ENCODE data around the gene PRRX2.
A peak's percentile ranks its signal among the peaks of the same experiment; 100 is the strongest.

PRRX2 gene

GRCh38 chr9:129679537-129679936, 14.1 kb downstream of the PRRX2 start:
- no peak for DNase-seq (ENCODE audit: low spot score)

DNA sequence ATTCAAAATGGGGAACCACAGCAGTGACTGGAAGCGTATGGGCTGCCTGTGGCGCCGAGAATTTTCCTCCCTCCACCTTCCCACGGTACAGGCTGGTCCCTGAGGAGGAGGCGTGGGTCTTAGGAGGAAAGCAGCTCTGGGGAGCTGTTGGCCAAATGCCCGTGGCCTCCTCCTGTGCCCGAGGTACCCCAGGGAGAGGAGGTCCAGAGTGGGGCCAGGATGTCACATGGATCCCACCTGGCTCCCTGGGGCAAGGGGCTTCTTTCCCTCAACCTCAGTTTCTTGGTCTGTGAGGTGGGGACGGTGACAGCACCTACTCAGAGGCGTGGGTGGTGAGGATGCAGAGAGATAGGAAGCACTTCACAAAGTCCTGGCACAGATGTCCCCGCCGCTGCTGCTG, 16.5 kb downstream of the PRRX2 start:
- no peak for DNase-seq (ENCODE audit: low spot score)

- DNase-seq (ENCODE audit: low spot score) = no peak
These were observed 16.9 kb downstream of the PRRX2 start for GRCh38 chr9:129682381-129682780.

DNA sequence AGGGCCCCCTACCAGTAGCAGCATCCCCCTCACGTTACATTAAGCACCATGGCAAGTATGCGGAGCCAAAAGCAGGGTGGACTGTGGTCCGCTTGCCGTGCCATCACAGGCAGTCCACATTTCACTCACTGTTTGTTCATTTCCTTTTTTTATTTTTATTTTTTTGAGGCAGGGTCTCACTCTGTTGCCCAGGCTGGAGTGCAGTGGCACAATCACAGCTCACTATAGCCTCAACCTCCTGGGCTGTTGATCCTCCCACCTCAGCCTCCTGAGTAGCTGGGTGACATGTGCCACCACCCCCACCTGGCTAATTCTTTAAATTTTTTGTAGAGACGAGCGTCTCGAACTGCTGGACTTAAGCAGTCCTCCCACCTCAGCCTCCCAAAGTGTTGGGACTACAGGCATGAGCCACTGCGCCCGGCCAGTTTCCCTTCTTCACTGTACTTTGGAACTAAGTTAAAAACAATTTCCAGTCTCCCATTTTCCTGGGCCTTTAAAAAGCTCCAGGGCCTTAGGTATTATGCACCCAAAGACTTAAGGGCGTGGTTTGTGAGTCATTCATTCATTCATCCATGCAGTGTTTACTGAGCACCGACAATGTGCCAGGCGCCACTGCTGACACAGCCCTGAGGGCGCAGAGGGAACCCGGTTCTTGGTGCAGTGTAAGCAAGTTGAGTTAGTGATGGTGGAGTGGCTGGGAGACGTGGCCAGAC, 19.9 kb downstream of the PRRX2 start:
- DNase-seq (ENCODE audit: low spot score) = no peak

DNA sequence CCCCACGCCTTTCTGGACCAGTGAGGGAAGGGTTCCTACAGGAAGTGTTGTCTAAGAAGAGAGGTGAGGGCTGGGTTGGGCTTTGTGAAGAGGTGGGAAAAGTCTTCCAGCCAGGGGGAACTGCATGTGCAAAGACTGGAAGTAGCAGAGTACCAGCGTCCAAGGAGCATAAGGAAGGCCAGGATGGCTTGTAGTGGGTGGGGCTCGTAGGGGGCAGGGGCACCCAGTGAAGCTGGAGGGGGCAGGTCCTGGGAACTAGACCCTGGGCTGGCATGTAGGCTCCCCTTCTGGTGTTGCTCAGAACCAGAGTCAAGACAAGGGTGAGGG, 20.4 kb downstream of the PRRX2 start:
- no peak for DNase-seq (ENCODE audit: low spot score)

GRCh38 chr9:129686736-129687135, 21.3 kb downstream of the PRRX2 start:
- no peak for DNase-seq (ENCODE audit: low spot score)

- DNase-seq (ENCODE audit: low spot score) = no peak
These were observed 21.9 kb downstream of the PRRX2 start for GRCh38 chr9:129687391-129687790.

- DNase-seq (ENCODE audit: low spot score) = no peak
These were observed 23.0 kb downstream of the PRRX2 start for GRCh38 chr9:129688285-129689043.

DNA sequence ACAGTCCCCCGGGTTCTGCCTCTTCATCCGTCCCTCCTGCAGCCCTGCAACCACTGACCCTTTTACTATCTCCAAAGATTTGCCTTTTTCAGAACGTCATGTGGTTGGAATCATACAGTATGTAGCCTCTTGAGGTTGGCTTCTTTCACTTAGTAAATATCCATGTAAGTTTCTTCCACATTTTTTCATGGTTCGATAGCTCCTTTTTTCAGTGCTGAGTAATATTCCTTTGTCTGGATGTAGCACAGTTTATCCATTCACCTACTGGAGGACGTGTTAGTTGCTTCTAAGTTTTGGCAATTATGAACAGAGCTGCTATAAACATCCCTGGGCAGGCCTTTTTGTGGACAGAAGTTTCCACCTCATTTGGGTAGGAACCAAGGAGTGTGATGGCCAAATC, 27.1 kb downstream of the PRRX2 start:
- no peak for DNase-seq (ENCODE audit: low spot score)

- no peak for DNase-seq (ENCODE audit: low spot score)
These were observed 28.3 kb downstream of the PRRX2 start for GRCh38 chr9:129693741-129694140.

DNA sequence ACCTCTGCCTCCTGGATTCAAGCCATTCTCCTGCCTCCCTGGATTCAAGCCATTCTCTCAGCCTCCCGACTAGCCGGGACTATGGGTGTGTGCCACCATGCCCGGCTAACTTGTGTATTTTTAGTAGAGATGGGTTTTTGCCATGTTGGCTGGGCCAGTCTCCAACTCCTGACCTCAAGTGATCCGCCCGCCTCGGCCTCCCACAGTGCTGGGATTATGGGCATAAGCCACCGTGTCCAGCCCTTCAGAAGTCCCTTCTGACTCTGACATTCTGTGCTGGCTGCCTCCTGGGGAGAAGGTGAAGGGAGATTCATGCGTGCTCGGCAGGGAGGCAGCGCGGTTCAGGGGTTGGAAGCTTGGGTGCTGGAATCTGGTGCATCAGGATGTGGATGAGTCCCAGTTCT, 28.8 kb downstream of the PRRX2 start:
- no peak for DNase-seq (ENCODE audit: low spot score)

- no peak for DNase-seq (ENCODE audit: low spot score)
These were observed 30.4 kb downstream of the PRRX2 start for GRCh38 chr9:129695870-129696269.

GRCh38 chr9:129696944-129697655, 31.7 kb downstream of the PRRX2 start:
- peak; percentile 73 for DNase-seq (ENCODE audit: low spot score)

DNA sequence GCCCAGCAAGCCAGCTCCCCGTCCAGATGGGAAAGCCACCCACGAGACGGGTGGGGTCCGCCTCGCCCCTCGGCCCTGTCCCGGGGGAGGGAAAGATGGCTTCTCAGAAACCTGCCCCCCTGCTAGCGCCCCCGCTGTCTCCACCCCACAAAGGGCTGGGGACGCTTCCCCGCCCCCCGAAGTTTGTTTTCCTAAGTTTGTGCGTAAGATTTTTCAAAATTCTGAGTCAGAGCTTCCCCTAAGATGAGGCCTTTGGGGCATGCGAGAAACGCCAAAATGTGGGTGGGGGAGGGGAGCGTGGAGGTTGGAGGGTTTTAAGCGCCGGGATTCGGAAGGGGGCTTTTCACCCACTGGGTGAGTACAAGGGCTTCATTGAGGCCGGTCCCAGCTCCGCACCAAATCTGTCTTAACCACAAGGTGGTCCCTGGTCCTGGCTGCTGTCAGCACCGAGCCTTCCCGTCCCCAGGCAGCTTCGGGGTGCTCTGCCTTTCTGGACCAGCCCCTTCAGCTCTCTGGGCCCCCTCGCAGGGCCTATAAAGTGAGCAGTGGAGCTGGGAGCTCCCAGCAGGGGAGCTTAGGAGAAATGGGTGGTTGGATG, 32.3 kb downstream of the PRRX2 start:
- peak; percentile 33 for DNase-seq (ENCODE audit: low spot score)

DNA sequence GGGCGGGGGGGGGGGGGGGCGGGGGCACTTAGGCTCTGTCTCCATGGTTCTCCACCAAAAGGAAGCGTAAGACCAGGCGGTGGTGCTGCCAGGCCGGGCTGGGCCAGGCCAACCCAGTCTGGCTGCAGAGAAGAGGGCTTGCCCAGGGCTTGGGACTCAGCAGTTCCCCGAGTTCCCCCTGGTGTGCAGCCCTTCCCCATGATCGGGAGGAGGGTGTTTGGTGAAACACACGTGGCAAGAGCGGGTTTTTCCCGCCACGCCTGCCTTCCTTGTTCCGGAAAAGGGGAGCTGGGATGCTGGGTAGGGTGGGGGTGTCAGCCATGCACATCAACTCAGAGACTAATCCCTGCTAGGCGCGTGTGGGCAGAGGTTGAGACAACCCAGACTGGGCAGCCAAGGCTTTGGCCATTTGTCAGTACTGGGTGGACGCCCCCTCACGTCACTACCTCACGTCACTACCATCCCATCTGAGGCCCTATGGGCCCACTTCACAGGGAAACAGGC, 32.9 kb downstream of the PRRX2 start:
- DNase-seq (ENCODE audit: low spot score) = no peak

GRCh38 chr9:129701054-129701453, 35.6 kb downstream of the PRRX2 start:
- DNase-seq (ENCODE audit: low spot score) = no peak

GRCh38 chr9:129701549-129701948, 36.1 kb downstream of the PRRX2 start:
- no peak for DNase-seq (ENCODE audit: low spot score)

DNA sequence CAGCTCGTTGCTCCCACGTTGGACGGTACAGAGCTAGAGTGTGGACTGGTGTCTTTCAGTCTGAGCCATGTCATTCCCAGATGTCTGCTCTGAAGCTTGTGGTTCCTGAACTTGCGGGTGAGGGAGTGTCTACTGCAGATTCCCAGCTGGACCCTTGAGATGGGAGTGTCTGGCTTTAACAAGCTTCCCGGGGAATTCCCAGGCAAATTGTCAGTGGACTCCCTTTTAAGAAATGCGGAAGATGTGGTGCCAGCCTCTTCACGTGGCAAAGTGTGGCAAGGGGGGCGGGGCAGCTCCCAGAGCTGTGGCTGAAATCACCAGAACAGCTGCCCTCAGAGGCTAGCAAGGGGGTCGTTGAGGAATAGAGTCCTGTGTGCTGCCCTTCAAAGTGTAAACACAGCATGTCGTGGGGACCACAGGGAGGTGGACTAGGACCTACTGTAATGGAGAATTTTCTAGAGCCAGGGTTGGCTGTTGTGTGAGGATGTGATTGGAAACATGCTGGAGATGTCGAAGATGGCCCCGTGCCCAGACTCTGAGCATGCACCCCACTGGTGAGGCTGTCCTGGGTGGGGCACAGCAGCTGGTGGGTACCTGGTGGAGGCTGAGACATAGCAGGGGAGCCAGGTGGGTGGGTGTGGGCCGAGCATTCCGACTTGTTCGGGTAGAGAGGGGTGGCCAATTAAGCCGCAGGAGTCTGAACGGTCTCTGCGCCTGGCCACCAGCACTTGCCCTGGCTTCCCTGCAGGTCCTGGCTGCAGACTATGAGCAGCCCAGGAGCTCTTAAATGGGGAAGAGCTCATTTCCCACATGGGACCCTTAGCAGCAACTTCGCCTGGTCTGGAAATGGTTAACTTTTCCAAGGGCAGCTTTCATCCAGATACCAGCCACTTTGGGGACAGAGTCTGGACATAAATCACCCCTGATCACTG, 37.4 kb downstream of the PRRX2 start:
- no peak for DNase-seq (ENCODE audit: low spot score)

- DNase-seq (ENCODE audit: low spot score) = no peak
These were observed 38.4 kb downstream of the PRRX2 start for GRCh38 chr9:129703667-129704355.

DNA sequence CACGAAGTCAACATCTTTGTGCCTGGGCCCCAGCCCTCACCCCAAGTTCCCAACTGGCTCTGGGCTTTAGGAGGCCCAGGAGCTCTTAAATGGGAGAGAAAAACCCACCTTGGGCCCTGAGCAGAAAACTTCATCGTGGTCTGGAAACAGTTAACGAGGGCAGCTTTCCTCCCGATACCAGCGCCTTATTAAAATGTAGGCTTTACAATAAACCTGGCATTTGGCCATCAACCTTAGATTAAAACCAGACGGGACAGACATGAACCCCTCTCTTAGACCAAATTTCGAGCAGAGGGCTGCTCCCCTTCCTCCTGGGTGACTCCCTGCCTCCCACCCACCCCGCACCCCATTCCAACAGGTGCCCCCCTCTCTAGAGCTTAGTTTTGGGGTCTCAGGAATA, 39.4 kb downstream of the PRRX2 start:
- no peak for DNase-seq (ENCODE audit: low spot score)

GRCh38 chr9:129708793-129709192, 43.3 kb downstream of the PRRX2 start:
- DNase-seq (ENCODE audit: low spot score) = no peak

Data from kidney capillary endothelial cell (primary cell).